GM10248 (cell line): ENCODE results near the gene ZDHHC14.

ENCODE experiments used
- CTCF ChIA-PET: fragments of 300-600 bp; sonication (Branson Sonifier 250); formaldehyde crosslinking; extraction: SDS; loops from one replicate; lab custom pipeline; 2021; ENCODE audit warnings: antibody characterized with exemption; lab: Yijun Ruan, JAX
- POLR2A ChIA-PET: fragments of 350-650 bp; sonication (Branson Sonifier 250); formaldehyde crosslinking; extraction: SDS; loops from one replicate; lab custom pipeline; 2020; ENCODE audit warnings: antibody characterized with exemption; lab: Yijun Ruan, JAX
- DNase-seq: peaks from one replicate; pipeline ENCODE4 v3.0.0; 2012; ENCODE audit errors: extremely low spot score
- TF ChIP-seq, protein P1 (sequence below): IDR thresholded peaks from 2 replicates; pipeline ENCODE4 v1.5.1; 2012; ENCODE audit warnings: mild to moderate bottlenecking, low read depth; ENCODE audit errors: extremely low read depth, missing control alignments, control extremely low read depth

The ZDHHC14 gene

DNA sequence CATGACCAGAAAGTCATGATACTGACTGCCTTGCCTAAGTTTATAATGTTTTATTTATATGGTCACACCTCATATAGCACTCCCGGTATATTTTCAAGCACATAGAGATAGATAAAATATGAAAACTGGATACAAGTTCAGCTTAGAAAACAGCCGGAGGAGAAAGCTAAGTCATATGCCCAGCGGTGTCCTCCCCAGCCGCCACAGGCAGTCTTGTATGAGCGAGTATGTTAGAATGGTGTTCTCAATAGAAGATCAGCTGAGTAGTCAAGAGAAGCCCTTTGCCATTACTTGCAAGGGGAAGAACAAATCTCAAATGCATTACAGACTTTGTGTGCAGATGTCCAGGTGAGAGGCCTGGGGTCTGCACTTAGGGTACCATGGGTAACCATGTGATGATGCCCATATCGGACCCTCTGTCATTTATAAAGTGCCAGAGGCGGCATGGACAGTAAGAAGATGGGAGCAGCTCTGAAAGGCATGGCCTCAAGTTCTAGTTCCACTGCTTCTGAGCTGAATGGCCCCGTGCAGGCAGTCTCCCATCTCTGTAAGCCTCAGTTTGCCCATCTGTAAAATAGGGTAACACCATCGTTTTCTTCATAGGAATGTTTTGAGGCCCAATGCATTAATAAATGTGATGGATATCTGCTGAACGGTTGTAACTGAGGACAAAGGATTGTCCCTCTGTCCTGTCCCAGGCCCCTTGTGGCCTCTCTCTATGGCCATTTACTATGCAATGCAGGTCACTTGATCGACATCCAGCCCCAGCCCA, 246.4 kb downstream of the ZDHHC14 start:
- POLR2A ChIA-PET = no interaction called here
- TF ChIP-seq, protein P1, sequence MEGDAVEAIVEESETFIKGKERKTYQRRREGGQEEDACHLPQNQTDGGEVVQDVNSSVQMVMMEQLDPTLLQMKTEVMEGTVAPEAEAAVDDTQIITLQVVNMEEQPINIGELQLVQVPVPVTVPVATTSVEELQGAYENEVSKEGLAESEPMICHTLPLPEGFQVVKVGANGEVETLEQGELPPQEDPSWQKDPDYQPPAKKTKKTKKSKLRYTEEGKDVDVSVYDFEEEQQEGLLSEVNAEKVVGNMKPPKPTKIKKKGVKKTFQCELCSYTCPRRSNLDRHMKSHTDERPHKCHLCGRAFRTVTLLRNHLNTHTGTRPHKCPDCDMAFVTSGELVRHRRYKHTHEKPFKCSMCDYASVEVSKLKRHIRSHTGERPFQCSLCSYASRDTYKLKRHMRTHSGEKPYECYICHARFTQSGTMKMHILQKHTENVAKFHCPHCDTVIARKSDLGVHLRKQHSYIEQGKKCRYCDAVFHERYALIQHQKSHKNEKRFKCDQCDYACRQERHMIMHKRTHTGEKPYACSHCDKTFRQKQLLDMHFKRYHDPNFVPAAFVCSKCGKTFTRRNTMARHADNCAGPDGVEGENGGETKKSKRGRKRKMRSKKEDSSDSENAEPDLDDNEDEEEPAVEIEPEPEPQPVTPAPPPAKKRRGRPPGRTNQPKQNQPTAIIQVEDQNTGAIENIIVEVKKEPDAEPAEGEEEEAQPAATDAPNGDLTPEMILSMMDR = no peak
- no peak for DNase-seq
- CTCF ChIA-PET = interaction anchor here (0.9 to 1.9 kb wide), 2 partner anchors 13 to 29 kb away, joined by 3 to 9 read pairs; no protein-coding TSS in a partner anchor

DNA sequence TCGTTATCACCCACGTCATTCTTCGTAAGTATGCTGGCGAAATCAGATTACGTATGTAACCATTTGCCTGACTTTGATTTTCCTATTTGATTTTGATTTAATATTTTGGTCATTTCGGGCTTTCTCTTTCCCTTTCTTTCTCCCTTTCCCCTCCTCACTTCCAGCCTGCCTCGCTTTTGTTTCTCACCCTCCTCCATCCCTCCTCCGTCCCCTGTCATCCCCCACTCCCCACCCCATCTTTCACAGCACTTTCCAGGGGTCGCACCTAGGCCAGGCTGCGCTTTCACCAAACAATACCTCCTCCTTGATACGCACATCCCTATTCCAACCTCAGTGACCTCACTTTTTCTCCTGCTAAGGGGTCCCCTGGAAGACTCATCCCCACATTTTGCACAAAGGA, 247.5 kb downstream of the ZDHHC14 start:
- TF ChIP-seq, protein P1 = no peak
- ChIA-PET CTCF (no interaction called here), POLR2A (no interaction called here)
- DNase-seq = no peak

DNA sequence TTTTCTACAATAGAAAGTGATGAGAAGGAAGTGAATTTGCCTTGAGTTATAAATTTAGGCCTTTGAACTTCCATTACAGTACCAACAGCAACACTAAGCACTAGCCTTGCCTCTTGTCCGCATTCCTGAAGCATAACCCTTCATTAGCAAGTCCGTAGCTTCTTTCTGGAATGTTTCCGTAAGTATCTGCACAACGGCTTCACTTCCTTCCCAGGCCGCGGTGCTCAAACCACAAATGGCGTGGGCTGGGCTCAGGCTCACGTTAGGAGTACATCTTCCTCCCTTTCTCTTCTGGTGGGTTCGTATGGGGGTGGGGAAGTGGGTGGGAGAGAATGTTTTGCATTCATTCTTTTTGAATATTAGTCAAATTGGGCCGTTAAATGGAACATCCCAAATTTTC, 248.2 kb downstream of the ZDHHC14 start:
- DNase-seq = no peak
- CTCF ChIA-PET = no interaction called here
- TF ChIP-seq, protein P1 = no peak
- POLR2A ChIA-PET = no interaction called here

DNA sequence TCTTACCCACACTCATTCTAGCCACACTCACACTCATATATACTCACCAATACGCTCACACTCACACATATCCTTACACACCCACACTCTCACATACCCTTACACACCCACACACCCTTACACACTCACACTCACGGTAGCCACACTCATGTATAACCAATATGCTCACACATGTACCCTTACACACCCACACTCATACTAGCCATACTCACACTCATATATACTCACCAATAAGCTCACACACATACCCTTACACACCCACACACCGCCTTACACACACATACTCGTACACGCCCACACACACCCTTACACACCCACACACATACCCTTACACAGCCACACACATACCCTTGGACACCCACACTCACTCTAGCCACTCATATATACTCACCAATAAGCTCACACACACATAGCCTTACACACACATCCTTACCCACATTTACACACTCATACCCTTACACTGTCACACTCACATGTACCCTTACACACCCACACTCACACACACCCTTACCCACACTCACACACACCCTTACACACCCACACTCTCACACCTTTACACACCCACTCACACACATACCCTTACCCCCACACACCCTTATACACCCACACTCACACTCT, 249.6 kb downstream of the ZDHHC14 start:
- DNase-seq = no peak
- TF ChIP-seq, protein P1 = no peak
- ChIA-PET CTCF (no interaction called here), POLR2A (no interaction called here)

DNA sequence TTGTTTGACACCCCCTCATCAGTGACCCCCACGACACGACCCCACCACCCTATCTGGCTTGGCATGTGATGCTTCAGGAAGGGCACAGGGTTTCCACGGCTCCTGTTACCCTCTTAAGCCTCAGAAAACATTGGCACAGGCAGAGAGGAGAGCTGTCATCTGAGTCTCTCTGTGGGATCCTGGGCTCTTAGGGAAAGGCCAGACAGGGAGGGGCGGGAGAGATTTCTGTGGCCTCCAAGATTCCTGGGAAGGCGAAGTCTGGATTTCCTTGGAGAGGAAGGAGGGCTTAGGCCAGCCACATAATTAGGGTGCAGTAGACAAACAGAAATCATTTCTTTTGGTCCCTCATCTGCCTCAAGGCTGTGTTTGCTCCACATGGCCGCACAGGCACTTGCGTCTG, 250.4 kb downstream of the ZDHHC14 start:
- TF ChIP-seq, protein P1 = no peak
- POLR2A ChIA-PET = no interaction called here
- no peak for DNase-seq
- CTCF ChIA-PET = no interaction called here

DNA sequence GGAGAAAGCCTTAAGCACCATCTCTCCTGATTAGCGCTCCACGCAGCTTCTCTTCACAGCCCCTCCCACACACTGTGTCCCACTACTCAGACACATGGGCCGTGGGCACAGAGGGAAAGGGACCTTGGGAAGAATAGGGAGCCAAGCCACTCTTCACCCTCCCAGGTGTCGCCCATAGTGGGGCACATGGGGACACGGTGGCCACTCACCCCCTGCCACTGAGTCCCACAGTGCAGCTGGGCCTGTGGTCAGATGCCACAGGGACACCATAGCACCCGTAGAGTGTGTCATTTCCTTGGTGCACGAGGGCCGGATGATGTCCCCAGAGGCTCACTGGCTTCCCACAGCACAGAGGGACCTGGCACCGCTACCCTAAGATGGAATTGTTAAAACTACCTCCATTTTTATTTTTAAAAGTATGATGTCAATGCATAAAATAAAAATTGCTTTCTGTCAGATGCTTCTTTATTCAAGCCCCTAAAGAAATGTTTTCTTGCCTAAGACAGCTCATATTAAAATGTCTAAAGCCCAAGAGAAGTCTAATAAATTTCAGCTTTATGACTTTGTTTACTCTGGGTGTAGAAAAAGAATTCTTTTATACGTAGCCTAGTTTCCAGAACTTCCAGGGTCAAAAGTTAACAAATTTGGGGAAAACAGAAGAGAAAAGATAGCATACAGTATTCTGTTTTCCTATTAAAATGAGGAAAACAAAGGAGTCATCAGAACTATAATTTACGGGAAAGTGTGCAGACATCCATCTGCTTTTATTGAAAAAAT, 251.0 kb downstream of the ZDHHC14 start:
- DNase-seq = no peak
- TF ChIP-seq, protein P1 = no peak
- ChIA-PET POLR2A (no interaction called here), CTCF (no interaction called here)
